Activated CD4-positive, alpha-beta T cell treated with anti-CD3 and anti-CD28 coated beads, Interleukin-2, amount 50 U/mL, for 24 hours (primary cell): Measurements from ENCODE around the gene ACSF2.
"Not testable (repeated sequence)": the region's sequence is repeated elsewhere in the genome, so short reads cannot be mapped to it uniquely, and the experiment has no call there.

Source experiments
- DNase-seq, 2 donors: peaks; one replicate each; pipeline ENCODE4 v3.0.0-alpha.2; 2020; ENCODE audit warnings: low read depth in 1 of 2, low spot score in 1 of 2

Gene ACSF2

DNA sequence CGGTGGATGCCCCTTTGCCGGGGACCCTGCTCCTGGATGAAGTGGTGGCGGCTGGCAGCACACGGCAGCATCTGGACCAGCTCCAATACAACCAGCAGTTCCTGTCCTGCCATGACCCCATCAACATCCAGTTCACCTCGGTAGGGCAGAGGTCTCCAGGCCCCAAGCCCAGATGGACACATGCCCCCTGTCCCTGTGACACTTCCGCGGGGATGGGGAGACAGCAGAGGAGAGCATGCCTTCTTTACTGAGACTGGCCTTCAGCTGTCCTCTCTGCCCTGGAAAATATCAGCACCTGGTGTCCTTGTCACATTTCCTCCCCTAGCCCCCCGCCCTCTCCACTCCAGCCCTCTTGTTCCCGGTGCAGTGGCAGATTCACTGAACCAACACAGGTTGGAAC, 36.4 kb downstream of the ACSF2 start:
- no peak for DNase-seq

DNA sequence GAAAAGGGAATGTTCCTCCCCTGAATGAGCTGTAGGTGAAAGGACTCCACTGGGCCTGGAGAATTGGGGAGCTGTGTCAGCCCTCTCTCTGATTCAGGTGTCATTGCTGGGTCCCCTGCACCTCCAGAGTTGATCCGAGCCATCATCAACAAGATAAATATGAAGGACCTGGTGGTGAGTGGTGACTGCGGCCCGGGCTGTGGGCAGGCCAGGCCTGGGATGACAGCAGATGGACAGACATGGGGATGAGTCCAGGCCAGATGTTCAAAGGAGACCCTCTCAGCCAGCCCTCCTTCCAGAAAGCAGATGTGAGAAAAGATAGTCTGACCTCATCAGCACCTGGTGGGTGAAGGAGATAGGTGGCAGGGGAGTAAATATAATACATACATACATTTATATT, 38.1 kb downstream of the ACSF2 start:
- no peak for DNase-seq

DNA sequence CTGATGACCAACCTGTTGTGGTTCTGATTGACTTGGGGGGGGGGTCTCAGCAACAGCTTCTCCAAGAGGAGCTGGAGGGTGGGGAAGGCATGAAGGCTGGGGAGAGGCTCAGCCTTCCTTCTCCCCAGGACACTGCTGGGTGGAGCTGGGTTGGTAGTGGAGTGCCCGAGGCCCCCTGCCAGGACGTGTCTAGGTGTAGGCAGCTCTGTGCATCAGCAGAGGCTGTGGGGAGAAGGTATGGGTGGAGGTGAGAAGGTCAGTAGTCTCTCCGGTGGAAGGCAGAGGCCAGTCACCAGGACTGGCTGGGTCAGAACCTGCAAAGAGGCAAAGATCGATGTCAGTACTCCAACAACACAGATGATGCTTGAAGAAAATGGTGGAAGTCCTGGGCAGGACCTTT, 38.7 kb downstream of the ACSF2 start:
- no peak for DNase-seq

DNA sequence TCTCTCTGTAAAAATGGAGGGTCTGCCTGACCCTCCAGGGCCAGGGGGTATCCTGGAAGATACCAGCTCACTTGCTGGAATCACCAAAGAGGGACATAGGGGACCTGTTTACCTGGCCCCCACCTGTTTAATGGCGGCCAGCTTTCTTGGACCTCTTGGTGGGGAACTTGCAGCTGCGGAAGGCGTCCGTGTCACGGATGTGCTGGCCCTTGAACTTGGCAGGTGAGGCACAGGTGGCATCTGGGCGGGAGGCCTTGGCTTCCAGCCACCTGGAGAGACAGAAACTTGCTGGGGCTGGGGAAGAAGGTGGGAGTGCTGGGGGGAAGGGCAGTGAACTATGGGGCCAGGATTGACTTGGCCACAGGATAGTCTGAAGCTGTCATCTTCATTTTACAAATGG, 39.2 kb downstream of the ACSF2 start:
- DNase-seq: no peak

DNA sequence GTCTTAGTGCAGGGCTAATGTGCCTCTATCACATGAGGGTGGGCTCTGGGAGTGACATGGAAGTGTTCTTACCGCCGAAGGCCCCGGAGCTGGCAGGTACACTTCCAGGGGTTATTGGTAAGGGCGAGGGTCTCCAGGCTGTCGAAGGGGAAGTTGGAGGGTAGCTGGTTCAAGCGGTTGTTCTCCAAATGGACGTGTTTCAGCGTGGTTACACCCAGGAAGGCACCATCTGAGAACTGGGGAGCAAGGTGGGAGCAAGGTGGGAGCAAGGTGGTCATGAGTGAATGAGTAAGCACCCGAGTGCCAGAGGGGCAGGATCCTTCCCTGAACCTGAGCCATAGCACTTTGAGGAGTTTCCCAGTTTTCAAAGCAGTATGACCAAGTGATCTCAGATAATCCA, 39.6 kb downstream of the ACSF2 start:
- no peak for DNase-seq

DNA sequence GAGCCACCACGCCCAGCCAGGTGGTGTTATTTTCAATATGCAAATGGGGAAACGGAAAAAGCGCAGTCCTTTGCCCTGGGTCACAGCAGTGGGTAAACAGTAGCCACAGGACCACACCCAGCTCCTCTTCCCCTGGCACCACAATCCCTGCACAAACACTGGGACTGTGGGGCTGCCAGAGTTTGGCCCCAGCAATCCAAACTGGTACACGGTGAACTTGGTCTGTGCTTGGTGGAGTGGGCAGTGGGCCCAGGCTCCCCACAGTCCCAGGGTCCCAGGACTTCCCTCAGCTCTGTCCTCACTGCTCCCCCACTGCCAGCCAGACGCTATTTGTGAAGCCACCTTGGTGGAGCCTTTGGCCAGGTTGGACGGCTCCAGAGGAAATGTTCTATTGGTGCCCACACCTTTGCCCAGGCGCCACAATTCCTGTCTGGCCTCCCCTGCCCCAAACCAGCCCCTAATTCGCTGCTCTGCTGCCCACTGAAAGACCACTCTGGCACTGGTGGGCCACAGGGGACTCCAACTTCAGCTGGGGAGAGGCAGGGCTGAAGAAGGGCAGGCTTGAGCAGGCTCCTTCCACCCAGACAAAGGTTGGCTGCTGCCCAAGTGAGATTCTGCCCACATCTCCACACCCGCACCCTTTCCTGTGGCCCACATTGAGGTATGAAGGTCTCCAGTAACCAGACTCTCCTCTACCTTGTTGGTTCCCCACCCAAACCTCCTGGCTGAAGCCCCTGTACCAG, 40.5 kb downstream of the ACSF2 start:
- no peak for DNase-seq

DNA sequence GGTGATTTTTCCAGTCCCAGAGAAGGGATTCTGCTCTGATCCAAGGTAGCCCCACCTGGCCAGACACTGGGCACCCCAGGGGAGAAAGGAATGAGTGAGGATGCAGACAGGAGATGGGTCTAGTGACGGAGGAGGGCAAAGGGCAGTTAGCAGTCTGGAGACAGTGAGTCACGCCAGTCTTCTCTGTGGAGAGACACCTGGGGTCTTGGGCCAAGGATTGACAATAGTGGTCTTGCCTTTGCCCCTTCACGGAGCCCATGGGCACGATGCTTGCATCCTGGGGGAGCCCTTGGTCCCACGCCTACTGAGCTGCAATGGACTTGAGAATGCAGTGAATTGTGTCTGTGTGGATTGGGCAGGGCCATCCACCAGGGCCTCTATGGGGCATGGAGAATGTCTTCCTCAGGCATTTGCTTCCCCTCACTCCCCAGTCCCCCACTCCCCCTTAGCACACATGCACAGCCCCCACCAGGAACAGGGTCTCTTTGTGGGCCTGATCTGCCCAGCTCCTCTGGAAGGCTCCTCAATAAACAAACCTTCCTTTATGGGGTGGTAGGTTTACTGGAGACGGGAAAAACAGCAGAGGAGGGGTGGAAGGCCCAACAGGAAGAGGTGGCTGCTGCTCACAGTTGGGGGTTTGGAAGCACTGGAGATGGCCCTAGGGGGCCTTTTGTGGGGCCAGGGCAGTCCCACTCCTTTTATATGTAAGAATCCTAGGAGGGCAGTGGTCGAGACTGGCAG, 41.3 kb downstream of the ACSF2 start:
- no peak for DNase-seq

DNA sequence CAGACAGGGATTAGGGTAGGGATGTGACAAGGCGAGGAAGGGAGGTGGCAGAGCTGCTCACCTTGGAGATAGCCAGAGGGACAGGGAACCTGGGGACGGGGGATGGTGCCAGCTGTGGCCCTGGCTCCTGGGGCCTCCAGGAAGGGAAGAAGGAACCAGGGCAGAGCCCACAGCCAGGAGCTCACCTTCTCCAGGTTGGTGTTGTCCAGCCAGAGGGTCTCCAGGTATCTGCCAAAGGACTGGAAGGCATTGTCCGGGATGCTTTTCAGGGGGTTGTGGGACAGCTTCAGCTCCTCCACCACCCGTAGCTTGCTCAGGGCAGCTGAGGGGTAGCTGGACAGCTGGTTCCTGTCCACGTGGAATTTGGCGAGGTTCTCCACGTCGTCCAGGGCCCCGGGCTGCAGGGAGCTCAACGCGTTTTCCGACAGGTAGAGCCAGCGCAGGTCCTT, 41.9 kb downstream of the ACSF2 start:
- no peak for DNase-seq

DNA sequence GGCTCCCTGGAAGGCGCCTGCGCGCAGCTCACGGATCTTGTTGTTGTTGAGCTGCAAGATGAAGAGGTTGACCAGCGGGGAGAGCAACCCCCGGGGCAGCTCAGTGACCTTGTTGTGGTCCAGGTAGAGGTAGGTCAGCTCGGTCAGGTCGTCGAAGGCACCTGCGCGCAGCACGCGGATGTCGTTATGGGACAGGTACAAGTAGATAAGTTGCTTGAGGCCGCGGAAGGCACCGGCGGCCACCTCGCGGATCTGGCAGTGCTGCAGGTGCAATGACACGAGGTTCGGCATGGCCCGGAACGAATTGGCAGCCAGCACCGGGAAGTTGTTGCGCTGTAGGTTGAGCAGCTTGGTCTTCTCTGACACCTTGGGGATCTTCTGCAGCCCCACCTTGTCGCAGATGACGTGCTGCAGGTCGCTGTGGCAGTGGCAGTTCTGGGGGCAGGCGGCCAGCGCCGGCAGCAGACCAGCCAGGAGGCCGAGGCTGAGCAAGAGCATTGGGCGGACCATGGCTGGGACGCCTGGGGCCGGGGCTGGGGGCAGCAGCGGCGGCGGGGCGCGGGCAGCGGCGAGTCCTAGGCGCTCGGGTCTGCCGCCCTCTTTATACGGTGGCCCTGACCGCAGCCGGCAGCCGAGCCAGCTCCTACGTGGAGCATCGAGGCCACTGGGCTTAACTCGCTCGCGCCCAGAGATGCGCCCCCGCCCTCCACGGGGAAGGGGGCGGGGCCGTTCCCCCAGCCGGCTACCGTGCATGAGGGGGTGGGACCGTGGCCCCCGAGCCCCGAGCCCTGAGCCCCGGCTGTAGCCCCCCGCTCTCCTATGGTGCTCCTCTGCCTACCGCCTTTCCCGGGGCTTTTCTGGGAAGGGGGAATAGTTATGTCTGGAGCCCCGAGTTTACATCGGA, 42.5 kb downstream of the ACSF2 start, which contains the start of gene CHAD:
Gene CHAD (minus strand): TSS at position 577 of the 904 bp plus-strand sequence. CDS start 67 bp downstream, at position 510.
- no peak for DNase-seq

DNA sequence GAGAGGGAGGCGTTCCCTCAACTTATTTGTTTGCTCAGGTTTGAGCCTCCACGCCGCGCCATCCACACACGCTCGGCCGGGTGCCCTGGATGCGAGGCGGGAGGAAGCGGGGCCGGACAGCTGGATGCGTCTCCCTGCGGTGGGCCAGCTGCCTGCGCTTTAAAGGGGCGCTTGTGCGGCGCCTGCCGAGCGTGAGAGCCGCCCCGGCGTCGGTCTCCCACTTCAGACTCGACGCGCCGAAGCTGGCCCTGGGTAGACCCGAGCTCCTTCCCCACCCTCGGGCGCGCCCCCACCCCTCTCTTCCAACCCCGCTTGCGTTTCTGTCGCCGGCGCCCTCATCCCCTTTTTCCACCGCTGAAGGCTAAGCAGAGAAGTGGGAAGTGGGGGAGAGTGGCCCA, 43.2 kb downstream of the ACSF2 start:
- no peak for DNase-seq

DNA sequence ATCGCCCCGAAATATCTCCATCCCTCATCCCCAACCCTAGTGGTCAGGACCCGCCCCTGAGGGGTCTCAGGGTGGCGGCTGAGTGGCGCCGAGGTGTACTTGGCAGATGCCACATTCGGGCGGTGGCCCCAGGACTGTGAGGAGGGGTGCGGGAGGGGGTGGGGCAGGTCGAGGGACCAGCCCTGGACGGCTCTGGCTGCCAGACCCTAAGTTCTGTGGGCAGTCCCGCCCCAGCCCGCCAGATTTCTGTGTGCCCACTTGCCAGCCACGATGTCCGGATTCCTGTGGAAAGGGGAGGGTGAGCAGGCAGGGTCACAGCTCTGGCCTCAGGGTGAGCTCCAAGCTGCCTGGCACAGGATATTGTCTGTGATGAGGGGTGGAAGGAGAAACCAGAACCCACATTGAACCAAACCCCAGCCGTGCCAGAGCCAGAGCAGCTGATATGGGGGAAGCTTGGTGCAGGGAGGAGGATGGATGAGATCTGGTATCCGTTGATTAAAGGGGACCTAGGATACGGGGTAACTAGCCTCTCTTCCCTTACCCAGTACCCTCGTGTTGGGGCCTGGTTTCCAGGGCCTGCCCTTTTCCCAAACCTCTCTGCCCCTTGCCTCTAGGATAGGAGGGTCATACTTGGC, 43.8 kb downstream of the ACSF2 start:
- no peak for DNase-seq

DNA sequence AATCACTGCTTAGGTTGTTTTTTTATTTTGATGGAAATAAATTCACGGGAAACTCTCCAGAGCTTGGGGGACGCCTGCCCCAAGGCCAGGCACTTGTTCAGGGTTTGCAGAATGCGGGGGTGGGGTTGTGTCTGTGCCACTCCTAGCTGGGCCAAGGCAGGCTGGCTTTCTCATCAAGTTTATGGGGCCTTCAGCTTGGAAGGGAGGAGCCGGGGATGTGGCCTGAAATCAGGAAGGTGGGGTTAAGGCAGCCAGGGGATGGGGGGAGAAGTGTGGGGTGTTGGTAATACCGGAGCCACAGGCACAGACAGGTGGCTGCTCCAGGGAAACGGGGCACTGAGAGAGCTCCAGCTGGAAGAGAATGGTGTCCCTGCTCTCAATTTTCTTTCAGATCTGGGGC, 44.4 kb downstream of the ACSF2 start:
- no peak for DNase-seq

DNA sequence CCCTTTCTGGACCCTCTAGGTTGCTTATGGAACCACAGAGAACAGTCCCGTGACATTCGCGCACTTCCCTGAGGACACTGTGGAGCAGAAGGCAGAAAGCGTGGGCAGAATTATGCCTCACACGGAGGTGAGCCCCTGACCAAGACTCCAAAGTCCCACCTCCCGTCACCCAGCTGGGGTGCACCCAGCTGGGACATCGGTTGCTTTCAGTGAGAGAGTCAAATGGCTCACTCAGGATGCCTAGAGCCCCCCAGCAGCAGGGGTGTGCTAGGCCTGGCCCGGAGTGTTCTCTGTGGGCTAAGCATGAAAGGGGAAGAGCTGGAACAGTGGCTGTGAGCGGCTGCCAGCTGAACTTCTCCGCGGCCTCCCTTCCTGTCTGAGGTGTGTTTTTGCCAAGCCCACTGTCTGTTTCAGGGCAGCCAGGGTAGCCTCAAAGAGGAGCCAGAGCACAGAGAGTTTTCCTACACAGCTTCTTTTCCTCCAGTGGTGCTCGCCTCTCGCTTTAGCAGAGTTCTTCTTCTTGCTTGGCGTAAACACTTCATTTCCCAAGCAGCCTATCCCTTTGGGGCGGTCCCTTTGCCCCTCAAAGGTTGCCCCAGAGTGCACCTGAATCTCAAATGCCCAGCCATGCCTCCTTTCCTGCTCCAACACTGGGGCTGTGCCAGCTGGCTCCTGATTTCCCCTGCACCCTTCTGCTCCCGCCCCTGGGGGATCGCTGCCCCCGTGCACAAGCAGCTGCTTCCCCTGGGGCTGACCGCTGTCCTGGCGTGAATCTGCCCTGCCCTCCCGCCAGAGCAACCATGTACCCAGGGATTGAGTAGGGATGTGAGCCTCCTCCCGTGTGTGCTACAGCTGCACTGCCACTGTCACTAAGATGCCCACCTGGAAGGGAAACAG, 45.2 kb downstream of the ACSF2 start:
- DNase-seq: no peak

DNA sequence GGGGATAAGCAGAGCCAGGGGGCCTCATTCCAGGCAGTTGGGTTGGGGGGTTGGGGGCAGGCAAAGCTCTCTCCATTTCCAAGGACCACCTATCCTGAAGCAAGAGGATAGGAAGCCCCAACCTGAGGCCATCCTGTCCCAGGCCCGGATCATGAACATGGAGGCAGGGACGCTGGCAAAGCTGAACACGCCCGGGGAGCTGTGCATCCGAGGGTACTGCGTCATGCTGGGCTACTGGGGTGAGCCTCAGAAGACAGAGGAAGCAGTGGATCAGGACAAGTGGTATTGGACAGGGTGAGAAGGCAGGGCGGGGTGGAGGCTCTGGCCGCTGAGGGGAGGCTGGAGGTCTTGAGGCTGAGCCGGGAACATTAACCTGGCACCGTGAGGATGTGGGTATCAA, 46.3 kb downstream of the ACSF2 start:
- no peak for DNase-seq

DNA sequence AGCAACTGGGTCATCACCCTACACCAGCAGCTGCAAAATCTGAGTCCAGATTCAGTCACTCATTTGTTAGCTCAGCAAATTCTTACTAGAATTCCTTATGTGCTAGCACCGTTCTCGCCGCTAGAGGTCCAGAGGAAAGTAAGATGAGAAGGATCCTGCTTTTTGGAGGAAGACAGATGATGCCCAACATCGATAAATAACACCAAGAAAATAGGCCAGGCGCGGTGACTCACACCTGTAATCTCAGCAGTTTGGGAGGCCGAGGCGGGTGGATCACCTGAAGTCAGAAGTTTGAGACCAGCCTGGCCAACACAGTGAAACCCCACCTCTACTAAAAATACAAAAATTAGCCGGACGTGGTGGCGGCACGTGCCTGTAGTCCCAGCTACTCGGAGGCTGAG, 46.7 kb downstream of the ACSF2 start:
- not testable (repeated sequence) for DNase-seq

DNA sequence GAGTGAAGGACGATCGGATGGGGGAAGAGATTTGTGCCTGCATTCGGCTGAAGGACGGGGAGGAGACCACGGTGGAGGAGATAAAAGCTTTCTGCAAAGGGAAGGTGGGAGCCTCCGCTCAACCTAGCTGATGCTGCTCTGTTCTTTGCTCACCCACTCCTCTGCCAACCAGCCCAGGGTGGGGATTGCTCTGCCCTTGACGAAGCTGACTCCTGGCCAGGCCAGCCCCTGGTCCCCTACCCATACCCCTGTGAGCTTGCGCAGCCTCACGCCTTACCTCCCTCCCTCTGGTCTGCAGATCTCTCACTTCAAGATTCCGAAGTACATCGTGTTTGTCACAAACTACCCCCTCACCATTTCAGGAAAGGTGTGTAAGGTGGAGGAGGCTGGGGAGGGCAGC, 47.9 kb downstream of the ACSF2 start:
- no peak for DNase-seq

DNA sequence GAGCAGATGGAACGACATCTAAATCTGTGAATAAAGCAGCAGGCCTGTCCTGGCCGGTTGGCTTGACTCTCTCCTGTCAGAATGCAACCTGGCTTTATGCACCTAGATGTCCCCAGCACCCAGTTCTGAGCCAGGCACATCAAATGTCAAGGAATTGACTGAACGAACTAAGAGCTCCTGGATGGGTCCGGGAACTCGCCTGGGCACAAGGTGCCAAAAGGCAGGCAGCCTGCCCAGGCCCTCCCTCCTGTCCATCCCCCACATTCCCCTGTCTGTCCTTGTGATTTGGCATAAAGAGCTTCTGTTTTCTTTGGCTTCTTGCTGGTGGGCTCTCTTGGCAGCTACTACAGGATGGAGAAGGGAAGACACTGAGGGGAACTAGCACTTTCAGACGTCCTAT, 48.5 kb downstream of the ACSF2 start:
- DNase-seq: no peak

DNA sequence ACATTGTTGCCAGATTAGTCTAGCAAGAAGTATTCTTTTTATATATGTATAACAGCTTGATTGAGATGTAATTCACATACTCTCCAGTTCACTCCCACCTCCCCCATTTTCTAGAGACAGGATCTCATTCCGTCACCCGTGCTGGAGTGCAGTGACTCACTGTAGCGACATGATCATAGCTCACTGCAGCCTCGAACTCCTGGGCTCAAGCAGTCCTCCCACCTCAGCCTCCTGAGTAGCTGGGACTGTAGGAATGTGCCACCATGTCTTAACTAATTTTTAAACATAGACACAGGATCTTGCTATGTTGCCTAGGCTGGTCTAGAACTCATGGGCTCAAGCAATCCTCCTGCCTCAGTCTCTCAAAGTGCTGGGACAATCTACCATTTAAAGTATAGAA, 49.3 kb downstream of the ACSF2 start:
- DNase-seq: no peak

DNA sequence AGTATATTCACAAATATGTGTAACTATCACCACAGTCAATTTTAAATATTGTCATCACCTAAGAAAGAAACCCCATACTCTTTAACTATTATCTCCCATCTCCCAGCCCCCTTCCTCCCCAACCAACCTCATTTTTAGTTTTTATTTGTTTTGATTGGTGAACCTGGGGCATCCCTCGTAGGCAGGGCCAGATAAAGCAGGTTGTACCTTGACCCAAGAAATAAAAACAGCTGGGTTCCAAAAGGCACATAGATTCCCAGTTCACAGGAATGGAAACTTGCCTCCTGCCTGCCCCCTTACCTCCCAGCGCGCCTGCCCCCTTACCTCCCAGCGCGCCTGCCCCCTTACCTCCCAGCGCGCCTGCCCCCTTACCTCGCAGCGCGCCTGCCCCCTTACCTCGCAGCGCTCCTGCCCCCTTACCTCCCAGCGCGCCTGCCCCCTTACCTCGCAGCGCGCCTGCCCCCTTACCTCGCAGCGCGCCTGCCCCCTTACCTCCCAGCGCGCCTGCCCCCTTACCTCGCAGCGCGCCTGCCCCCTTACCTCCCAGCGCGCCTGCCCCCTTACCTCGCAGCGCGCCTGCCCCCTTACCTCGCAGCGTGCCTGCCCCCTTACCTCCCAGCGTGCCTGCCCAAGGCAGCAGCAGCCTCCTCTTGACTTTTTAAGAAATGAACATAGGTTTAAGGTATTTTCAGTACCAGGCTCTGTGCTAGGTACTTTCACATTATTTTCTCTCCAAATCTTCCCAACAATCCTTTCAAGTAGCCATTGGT, 49.9 kb downstream of the ACSF2 start:
- not testable (repeated sequence) for DNase-seq
